Measurements from ENCODE around the gene PLOD2.

Gene PLOD2

DNA sequence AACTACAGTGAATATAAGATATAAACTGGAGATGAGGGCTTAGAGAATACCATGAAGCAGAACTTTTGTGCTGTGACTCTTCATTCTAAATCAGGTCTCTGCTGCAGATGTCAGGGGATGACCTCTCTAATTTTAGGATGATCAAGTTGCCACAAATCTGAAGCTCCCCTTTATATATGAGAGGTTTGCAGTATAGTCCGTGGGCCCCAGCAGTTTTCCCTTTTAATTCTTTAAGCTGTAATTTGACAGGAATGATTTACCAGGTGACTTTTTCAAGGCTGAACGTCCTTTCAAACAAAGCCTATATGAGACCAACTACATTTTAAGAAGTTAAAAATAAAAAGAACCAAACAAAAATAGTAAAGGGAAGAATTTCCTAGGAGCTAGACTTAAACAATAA lies 4.9 kb upstream of the PLOD2 start:
- no peak for DNase-seq

- DNase-seq, result no peak
Measured at GRCh38 chr3:146164971-146165769, 4.2 kb upstream of the PLOD2 start.

GRCh38 chr3:146164506-146164905 lies 3.5 kb upstream of the PLOD2 start:
- no peak for DNase-seq

- no peak for DNase-seq
Measured at GRCh38 chr3:146164071-146164470, 3.1 kb upstream of the PLOD2 start.

DNA sequence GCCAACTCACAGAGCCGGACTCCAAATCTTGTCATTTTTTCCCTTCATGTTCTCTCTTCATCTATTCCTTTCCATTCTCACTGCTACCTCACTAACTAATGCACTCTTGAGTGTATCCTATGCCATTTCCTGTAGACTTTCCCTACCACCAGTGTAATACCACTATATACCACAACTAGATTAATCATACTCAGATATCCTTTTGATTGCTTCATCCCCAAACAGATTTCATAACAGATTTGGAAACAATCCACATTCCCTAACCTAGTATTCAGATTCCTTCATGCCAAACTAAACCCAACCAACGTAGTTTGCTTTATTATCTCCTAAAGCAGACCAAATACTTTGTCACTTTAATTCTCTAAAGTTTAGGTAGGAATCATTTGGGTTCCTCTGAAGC lies 2.6 kb upstream of the PLOD2 start:
- DNase-seq, result no peak

DNA sequence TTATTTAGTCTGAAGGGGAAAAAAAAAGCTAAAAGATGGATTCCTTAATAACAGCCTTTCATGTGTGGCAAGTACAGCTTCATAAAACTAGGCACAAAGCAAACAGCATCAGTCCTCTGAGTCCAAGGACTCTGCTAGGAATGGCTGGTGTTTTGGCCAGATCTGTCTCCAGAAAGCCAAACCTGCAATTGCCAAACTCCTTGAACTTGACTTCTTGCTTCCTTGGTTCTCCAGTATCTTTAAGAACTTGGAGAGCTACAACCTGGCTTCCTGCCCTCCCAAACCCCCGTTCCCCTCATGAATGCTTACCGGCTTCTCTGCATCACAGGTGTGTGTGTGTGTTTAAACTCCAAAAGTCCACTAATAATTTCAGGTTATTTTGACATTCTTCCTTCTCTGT lies 1.6 kb upstream of the PLOD2 start:
- DNase-seq, result no peak

GRCh38 chr3:146161663-146162002 lies 649 bp upstream of the PLOD2 start:
- no peak for DNase-seq

DNA sequence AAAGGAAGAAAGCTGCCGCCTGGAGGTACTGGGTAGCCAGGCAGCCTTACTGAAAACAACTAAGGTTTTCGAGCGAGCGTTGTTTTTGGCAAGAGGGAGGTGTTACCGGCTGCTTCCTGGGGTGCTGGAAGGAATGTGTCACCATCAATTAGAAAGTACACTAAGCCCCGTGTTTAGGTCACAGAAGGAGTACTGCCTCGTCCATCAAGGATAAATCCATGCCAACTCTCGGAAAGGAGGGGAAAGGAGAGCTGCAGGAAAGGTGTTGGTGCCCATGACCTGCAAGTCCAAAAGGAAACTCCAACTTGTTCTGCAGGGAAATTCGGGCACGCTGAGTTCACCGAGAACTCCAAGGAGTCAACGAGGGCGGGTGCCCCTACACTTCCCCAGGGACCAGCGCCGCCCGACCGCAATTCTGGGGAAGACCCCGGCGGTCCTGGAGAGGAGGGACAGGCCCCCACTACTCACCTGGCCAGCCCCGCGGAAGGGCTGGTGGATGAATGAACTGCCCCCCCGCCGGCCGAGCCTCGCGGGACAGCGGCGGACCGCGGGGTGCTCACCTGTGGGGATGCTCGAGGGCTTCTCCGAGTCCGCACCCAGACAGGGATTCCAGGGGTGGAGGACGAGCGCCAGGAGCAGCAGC lies 542 bp downstream of the PLOD2 start:
- peak; percentile 69 for DNase-seq

DNA sequence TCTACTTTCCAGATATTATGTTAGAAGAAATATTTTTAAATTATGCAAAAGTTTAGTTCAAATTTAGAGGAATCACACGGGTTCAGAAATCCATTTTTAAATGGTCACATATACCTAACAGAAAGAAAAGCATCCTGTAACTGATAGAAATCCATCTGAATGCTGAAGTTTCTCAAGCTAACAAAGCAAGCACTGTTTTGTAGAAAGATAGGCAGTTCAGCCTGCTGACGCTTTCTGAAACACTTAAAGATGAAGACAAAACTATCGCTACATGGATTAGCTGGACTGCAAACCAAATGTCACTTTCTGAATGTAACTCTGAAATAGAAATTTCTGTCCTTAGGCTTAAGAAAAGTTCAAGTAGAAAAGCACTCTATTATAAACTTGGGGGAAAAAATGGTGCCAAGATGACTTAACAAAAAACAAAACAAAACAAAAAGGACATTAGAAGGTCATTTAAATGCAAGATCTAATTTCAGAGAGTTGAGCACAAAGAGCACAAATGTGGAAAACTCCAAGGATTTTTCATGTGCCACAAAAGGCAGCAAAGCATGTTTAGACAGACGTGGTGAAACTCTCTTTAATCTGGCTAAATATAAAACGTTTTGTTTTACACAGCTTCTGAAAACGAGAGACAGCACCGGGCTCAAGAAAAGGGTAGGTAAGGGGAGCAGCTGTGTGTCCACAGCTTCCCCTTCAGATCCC lies 1.2 kb downstream of the PLOD2 start:
- no peak for DNase-seq

DNA sequence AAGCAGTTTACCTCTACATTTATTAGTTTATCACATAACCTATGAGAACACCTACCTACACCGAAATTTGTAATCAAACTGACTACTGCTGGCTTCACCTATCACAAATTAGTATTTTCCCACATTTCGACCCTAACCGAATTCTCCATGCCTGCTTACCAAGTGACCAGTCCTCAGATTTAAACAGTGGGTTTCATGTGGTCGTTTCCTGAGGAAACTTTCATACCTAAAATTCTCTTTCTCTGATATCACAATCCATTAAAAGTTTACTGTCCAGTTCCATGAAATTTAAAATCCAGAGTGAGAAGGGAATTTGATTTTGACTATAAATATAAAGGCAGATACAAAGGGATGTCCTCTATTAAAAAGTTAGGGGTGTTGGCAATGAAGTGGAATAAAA lies 1.9 kb downstream of the PLOD2 start:
- no peak for DNase-seq

DNA sequence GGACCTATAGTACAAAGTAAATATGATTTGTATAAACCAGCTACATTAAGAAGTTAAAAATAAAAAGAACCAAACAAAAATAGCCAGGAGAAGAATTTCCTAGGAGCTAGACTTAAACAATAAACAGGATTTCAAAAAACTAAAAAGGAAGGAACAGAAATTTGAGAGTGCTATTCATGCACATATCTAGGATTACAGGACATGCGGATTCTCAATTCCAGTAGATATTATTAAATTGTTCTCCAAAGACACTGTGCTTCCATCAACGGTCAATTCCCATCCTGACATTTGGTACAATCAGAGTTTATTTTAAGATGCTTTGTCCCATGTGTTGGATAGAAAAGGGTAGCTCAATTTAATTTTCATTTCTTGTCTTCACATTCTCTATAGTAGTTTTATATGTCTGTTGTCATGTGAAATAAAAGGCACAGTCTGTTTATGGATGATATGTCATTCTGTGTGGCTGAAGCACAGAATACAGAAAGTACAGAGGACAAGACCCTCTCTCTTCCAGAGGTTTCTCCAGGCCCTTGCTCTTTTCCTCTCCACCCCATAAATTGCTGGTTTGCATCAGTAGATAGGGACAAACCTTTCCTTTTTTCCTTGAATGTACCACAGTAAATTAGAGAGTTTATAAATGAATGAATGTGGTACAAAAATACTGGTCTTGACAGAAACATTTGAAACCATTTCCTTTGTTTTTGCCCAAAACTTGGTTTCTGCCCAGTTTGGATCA lies 3.5 kb downstream of the PLOD2 start:
- DNase-seq, result no peak

DNA sequence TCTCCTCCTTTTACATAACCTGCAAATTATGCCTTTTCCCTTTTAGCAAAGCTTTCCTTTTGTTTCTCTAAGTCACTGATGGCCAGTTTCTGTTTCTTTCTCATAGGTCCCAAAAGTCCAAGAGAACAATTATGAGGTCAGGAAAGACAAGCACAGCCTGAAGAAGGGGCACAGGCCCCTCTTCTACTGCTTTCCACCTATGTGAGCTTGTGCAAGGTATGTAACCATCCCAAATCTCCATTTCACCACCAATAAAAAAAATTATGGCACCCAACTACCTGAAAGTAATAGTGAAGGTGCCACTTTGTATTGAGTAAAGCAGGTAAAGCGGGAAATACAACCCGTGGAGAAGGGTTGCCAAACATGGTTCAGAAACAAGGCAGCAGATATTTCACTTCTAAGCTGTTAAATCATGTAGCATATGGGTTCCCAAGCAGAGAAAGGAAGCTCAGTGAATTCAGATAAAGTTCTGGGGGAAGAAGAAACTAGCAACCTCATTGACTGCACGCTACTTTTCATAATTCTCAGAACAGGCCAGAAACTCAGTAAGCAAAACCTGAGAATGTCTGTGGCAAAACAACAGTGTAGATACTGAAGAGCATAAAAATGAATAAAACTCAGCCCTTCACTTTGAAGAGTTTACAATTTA lies 4.2 kb downstream of the PLOD2 start:
- DNase-seq, result no peak

- DNase-seq, result no peak
Measured at GRCh38 chr3:146156095-146156494, 4.9 kb downstream of the PLOD2 start.

- no peak for DNase-seq
Measured at GRCh38 chr3:146154995-146155394, 6.0 kb downstream of the PLOD2 start.

DNA sequence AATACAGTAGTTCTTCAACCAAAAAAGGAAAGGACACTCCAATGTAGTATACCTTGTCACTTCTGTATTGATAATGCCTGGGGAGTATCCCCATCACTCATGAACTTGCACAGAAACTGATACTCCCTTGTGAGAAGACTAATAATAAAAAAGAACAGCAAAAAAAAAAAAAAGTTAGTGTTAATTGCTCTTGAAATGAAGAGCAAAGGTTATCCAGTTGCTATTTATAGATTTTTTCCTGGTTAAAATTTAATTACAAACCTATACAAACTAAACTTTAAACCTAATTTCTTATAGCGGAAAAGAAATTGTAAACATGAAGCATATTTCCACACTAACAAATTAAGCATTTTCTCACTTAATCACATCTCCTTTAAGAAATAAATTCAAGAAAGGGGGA lies 6.7 kb downstream of the PLOD2 start:
- DNase-seq, result no peak

DNA sequence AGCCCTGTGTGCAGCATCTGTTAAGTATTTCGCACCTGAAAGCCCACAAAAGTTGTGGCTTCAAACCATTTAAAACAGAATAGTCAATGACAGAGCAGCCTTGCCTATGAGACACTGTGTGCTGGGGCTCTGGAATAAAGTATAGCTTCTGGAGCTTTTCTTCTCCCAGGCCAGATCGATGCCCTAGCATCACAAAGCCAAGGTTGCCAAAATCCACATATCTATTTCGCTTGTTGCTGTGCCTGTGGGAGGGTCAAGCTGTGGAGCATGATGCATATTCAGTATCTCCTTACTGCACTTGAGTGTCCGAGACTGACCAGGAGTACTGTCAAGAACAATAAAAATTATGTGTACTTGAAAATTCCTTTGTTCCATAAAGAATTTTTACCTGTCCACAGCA lies 7.6 kb downstream of the PLOD2 start:
- no peak for DNase-seq

GRCh38 chr3:146152834-146153233 lies 8.2 kb downstream of the PLOD2 start:
- no peak for DNase-seq

- DNase-seq, result no peak
Measured at GRCh38 chr3:146148468-146148931, 12.5 kb downstream of the PLOD2 start.

- no peak for DNase-seq
Measured at GRCh38 chr3:146145642-146146041, 15.3 kb downstream of the PLOD2 start.

GRCh38 chr3:146142757-146143156 lies 18.2 kb downstream of the PLOD2 start:
- DNase-seq, result no peak

DNA sequence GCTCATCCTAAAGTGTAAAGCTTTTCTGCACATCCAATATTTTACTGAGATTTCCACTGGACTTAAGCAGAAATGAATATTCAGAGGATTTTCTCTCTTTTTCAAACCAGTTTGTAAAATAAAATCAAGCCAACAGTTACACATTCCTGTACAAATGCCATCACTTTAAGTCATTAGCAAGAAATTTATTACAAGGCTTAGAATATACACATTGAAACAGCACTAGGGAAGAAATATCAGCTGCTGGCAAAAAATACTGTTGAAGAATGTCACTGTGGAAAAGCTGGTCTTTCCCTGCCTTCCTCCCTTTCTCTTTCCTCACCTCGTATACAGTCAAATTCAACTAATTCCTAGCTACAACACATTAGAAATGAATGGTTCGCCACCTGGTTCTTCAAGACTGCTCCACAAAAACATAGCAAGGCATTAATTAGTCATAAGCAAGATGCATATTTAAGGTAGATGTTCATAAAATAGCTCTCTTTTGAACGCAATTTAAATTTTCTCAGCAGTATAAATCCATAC lies 21.3 kb downstream of the PLOD2 start:
- DNase-seq, result no peak

DNA sequence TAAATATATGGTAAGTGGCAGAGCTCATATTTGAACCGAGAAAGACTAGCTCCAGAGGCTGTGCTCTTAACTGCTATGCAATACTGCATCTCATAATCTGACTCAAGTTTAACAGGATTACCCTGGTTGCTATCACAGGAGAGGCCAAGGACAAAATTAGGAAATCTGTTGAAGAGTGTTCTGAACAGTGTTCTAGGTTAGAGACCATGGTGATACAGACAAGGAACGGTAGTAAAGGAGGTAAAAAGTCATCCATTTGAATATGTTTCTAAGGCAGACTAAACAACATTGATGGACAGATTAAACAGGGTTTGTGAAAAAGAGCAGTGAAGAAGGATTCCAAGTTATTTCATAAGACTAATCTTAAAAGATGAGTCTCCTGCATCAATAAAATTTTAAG lies 22.1 kb downstream of the PLOD2 start:
- no peak for DNase-seq

GRCh38 chr3:146136647-146137046 lies 24.3 kb downstream of the PLOD2 start:
- no peak for DNase-seq

Data from NCI-H1048 (cell line).